ENCODE results near the gene UBE2D2.

The UBE2D2 gene

DNA sequence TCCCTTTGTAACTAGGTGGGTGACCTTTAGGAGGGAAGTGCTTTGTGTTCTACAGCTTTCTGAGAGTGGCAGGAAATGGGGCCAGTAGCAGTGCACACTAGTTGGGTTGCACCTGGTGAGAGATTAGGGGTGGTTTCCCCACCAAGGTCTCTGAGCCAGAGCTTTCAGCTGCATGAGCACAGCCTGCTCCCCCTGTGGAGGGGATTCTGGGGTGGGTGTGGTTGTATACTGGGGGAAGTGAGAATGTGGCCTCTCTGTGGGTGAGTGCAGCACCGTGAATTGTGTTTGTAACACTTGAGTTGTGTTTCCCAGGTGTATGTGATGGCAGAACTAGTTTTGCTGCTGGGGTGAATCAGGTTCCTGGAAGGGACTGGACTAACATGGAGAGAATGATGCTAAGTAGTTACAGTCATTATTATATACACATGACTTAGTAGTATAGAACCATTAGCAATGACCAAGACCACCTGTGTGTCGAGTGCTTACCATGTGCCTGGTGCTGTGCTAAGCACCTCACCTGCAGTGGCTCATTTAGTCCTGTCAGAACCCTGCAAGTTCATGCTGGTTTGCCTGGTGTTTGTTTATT is 75.2 kb downstream of the UBE2D2 start:
- DNase-seq: no peak

DNA sequence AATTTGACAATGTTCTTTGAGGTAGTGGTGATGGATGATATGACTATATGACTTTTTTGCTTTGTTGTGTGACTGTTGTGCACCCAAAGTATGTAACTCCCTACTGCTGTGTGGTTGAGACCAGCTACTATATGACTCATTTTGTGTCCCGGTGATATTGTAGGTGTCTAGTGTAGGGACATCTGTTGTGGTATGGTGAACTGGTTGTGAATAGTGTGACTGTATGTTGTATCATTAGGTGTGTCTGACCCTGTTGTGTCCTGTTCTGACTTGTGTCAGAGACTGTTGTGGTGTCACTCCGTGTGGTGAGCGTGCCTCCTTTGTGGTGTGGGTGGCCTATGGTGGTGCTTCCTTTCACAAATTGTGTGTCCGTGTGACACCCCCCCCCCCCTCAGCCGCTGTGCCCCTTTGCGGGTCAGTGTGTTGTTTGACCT is 75.9 kb downstream of the UBE2D2 start:
- no peak for DNase-seq

- DNase-seq: no peak
These were observed 76.4 kb downstream of the UBE2D2 start for GRCh38 chr5:139637438-139638089.

GRCh38 chr5:139638090-139638735 is 77.1 kb downstream of the UBE2D2 start:
- no peak for DNase-seq

DNA sequence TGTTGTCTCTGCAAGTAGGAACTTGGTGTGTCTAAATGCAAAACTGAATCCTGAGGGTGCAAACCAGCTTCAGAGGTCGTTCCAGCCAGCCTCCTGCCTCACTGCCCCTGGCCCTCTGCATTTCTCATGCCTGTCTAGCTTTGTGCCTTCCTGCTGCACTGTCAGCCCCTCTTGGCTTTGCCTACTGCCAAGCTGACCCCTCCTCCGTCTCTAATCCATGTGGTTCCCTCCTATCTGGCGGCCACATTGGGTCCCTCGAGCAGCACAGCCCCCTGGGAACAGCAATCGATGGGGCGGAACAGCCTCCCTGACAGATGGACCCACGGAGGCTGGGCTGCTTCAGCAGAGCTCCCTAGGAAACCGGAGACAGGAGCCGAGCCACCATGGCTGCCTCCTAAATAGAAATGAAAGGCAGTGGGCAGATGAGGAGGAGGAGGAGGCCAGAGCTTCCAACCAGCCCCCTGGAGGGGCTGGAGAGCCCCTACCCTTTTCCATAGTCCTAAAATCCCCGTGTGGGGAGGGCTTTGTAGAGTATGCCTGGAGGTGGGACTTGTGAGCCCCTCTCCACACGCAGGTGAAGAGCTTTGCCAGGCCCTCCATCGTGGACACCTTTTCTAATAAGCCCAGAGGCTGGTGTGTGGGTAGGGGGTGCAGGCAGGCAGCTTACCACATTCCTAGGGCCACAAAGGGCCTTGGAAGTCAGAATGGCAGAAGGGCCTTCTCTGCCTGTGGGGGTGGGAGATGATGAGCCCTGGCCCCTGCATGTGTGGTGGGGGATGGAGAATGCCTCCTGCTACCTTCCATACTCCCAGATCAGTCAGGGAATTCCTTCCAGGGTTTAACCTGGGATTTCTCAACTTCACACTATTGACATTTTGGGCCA is 77.8 kb downstream of the UBE2D2 start:
- DNase-seq: no peak

DNA sequence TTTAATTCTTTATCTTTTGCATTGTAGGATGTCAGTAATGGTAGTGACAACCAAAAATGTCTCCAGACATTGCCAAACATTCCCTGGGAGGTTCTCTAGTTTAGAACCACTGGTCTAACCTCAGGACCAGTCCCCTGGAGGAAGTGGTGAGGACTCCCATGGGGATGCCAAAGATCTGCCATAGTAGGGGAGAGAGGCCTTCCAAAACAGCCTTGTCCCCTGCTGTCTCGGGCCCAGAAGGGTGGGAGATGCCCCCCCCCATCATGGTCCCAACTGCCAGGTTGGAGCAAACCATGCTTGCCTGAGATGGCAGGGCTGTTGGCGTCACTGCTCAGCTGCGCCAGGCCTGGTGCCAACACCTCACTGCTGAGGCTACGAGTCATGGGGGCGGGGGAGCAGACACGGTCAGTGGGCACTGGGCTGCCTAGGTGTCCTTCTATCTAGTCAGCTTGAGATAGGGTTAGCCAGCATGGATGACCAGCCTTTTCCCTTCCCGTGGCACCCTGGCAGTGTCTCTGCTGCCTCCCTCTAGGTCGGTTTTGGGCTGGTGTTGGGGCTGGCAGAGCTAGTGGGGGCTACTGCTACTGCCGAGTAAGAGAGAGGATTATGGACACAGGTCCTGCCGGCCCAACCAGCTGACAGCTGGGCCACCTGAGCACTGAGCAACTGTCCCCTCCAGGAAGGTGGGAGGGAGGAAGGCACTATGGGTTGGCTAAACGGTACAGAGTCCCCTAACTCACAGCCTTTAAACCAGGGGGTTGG is 78.7 kb downstream of the UBE2D2 start:
- peak; percentile 47 for DNase-seq

DNA sequence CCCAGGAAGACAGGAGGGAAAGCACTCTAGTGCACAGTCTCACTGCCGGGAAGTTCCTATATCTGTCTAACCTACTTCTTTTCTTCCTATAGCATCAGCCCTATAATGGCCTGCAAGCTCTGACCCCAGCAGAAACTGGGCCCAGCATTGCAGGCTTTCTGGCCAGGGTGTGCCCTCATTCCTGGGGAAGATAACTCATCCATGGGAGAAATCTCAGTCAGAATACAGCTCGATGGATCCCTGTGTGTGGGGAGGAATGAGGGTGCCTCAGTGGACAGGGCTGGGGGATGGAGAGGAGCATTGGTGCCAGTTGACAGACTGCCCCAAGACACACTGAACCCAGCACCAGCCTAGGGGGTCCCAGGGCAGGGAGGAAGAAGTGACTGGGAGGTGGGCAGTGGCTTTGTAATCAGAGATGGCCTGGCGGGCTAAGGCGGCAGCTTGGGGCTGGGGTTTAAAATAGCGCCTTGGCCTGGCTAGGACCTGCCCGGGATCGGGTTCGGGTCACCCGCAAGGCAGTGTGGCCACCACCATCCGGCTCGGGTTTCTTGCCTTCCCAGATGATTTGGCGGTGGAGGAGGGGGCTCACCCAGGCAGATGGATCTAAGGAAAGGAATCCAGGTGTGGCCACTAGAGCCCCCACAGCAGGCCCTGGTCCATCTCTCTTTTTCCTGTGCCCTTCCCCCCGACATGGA is 79.4 kb downstream of the UBE2D2 start:
- no peak for DNase-seq

DNA sequence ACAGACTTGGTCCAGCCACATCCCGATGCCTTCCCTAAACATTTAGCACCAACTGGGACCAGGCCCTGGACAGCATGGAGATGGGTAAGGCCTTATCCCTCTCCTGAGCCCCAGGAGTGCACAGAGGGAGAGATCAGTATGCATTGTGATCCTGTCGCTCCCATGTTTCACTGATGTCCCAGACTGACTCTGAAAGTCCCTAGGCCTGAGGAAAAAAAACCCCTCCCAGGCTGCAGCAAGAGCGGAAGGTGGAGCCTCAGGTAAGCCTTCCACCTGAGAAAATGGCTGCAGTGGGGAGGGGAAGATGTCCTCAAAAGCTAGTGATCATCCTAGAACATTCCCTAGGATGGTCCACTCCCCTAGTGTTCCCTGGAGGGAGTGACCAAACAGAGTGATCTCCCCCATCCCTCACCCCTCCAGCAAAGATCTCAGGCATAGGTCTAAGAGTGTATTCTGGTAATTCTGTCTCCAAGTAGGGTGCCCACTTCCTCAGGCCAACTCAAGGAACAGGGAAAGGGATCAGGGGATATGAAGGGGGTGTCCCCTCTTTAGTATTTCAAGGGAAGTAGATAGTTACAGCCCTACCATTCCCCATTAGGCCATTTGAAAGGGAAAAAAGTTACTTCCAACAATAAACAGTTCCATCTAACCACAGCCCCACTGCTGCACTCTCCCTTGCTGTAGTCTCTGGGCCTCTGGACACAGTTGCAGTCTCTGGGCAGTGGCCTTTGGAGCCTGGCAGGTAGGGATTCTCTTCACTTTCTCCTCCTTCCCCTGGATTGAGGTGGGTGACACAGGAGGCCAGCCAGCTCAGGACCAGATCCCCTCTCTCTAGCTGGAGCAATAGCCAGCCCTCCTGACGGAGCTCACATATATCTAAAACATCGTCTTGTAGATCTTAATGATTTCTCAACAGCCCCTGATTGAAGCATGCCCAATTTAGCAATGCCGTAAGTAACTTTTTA is 80.3 kb downstream of the UBE2D2 start:
- DNase-seq: no peak

DNA sequence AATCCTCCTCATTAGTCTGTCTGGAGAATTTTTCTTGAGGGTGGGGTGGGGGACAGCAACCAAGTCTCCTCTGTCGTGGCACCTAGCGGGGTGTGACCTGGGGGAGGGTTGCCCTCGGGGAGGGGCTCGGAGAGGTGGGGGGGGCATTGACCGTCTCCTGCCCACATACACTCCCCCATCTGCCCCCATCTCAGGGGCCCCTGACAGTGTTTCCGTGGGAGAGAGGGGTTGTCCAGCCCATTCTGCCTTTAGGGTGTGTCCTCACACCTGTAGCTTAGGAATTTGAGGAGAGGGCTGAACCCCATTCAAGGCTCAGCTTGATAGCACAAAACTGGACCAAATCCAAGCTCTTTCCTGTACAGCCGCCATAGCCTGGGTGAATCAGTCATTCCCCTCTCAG is 81.1 kb downstream of the UBE2D2 start:
- DNase-seq: no peak

GRCh38 chr5:139642891-139643871 is 82.0 kb downstream of the UBE2D2 start:
- DNase-seq: no peak

- no peak for DNase-seq
These were observed 82.9 kb downstream of the UBE2D2 start for GRCh38 chr5:139644001-139644456.

DNA sequence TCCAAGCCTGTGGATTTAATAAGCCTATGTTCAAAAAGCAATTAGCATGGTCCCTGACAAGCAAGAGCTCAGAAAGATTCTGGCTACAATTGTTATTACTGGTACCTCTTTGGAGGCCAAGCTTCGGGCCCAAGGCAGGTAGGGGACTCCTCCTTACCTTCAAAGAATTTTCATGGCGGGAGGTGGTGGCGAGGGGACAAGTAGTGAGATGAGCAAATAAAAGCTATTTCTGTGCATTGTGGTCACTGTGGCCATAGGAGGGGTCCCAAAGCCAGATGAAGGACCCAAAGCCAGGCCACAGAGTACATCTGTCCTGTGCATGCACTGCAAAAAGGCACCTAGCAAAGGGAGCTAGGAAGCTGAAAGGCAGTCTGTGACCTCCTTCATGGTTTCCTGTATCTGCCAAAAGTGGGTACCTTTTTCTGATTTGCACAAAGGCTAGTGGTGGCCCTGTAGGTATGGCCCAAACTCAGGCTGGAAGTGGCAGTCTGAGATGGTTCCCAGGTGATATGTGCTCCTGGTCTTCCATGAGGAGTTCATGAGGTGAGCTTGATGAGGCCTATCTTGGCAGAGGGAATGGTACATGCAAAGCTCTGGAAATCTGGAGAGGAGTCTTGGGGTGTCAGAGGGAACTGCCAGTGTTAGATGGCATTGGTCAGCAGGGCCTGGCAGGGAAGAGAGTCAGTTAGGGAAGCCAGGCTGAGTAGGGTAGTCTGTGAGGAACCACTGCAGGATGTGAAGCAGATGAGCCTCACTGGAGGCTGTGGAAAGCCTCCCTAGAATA is 83.7 kb downstream of the UBE2D2 start:
- DNase-seq: no peak

GRCh38 chr5:139645430-139645871 is 84.3 kb downstream of the UBE2D2 start:
- no peak for DNase-seq

DNA sequence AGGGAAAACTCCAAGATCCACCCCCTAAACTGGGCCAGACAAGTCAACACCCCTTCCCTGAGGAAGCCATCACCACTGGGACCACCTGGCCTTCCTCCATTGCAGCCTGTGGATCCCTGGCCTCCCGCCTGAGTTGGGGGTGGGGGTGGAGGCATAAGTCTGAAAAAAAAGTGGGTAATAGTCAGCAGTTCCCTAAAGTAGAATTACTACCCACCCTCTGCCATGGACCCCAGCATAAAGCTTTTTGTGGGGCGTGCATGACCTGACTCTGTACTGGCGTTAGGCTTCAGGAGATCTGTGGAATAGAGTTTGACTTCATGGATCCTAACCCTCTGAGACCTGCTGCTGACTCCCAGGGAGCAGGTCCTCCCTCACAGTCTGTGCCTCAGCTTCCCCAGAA is 85.0 kb downstream of the UBE2D2 start:
- DNase-seq: no peak

DNA sequence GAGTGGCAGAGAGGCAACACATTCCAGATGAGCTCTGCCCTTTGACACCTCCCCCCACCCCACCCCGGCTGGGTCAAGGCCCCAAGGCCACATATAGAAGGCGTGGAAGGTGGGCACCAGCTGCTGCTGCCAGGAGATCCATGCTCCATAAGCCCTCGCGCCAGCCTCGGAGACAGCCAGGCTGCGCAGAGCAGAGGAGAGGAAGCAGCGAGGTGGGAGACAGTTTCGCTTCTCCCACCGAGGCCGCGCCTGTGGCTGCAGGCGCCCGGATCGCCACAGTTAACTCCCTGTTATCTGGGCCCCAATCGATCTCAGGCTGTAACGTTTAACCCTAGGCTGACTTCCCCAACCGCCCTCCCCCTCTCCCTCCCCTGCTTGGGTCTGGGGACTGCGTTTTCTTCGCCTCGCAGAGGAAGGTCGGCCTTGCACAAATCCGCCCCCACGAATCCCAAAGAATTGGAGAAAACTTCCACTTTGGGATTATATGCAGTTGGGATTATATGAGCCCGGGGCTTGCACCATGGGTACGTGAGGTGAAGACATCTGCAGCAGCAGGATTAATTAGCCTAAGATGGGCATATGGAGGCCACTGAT is 85.9 kb downstream of the UBE2D2 start:
- no peak for DNase-seq

- DNase-seq: no peak
These were observed 86.5 kb downstream of the UBE2D2 start for GRCh38 chr5:139647506-139648204.
